Measurements from ENCODE around the gene CD70. TPM values are rescaled to one million over a fixed set of nuclear protein-coding genes. Genes with fewer than 3 reads are reported as not detected.
"Not testable (repeated sequence)": the region's sequence is repeated elsewhere in the genome, so short reads cannot be mapped to it uniquely, and the experiment has no call there.

Gene CD70
- total RNA-seq, 1 donor from 2014 or later: not detected

DNA sequence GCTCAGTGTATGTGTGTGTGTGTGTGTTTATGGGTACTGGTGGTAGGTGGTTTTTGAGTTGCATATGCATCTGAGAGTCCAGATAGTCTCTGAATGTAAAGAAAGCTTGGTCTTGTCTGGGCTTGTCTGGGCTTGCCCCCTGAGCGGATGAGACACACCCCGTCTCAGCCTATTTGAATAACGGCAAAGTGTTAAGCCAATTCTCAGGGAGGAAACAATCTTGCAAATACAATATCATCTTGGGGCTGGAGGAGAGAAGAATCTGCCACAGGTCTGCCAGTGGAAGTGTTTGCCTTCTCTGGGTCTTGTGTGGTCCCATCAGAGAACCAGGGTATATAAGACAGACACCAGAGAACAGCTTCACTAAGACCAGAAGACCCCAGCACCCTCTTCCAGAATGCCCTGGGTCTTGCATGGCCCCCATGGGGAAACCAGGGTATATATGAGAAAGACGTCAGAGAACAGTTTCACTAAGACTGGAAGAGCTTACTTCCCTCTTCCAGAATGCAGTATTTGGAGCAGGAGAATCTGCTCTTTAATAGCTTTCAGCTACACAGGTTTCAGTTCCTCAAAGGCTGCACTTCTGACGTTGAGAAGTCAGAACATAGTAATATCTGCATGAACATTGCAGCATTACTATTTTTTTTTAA, 13.3 kb downstream of the CD70 start:
- no peak for DNase-seq (ENCODE audit: low spot score)

GRCh38 chr19:6576869-6577475, 14.0 kb downstream of the CD70 start:
- intact Hi-C loops (cut with DNase I): no loop called here
- no peak for ATAC-seq
- DNase-seq (ENCODE audit: low spot score): no peak

More for the DNA sequence above, 13.3 kb downstream of the CD70 start:
- peak; percentile 69 for ATAC-seq
- intact Hi-C loops (cut with DNase I): no loop called here

DNA sequence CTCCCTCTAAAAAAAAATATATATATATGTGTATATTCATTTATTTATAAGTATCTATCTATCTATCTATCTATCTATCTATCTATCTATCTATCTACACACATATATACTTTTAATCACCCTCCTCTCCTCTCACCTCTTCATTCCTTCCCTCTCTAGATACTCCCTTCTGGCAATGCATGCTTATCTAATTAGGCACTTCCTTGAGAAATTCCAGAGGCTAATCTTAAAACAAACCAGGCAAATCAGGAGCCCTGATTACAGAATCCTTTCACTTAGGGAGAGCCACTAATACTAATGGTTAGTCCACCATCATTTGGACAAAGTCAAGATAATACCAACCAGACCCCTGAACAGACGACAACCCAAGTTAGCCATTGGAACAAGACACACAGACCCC, 17.6 kb downstream of the CD70 start:
- DNase-seq (ENCODE audit: low spot score): no peak
- ATAC-seq: no peak
- intact Hi-C loops (cut with DNase I): no loop called here

DNA sequence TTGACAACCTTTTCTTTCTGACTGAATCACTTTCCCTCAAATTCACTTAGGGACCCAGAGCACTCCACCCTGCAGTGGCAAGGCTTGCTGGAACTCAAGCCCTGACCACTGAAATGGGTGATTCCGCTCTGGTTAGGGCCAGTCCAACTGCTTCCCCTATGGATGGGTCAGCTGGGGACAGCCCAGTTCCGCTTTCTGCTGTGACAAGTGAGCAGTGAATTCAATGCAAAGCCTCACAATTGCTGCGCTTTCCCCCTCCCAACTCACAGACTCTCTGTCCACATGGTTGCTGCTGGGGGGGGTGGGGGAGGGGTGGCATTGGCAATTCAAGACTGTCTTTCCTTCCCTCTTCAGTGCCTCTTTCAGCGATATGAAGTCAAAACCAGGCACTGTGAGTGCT, 18.7 kb downstream of the CD70 start:
- intact Hi-C loops (cut with DNase I): no loop called here
- ATAC-seq (peak; percentile 81), DNase-seq (ENCODE audit: low spot score) (no peak)

DNA sequence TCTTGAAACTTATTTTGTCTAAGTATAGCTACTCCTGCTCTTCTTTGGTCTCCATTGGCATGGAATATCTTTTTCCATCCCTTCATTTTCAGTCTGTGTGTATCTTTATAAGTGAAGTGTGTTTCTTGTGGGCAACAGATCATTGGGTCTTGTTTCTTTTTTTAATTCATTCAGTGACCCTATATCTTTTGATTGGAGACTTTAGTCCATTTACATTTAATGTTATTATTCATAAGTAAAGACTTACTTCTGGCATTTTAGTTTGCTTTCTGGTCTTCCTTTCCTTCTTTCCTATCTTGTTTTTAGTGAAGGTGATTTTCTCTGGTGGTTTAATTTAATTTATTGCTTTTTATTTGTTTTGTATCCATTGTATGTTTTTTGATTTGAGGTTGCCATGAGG, 19.8 kb downstream of the CD70 start:
- intact Hi-C loops (cut with DNase I): no loop called here
- no peak for DNase-seq (ENCODE audit: low spot score)
- no peak for ATAC-seq

GRCh38 chr19:6570764-6571163, 20.2 kb downstream of the CD70 start:
- ATAC-seq: no peak
- intact Hi-C loops (cut with DNase I): no loop called here
- DNase-seq (ENCODE audit: low spot score): no peak

DNA sequence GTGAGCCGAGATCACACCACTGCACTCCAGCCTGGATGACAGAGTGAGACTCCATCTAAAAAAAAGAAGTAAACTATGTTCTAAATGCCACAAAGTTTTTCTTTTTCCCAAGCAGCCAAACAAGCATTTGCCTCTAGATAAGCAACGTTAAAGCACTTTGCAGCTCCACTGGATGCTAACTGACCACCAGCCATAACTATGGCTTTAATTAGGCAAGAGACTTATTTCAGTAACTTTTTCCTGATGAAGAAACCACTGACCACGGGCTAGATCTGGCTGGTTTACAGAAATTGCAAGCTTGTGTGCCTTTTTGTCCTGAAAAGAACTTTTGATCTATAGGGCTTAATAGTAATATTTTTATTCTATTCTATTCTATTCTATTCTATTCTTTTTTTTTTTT, 22.1 kb downstream of the CD70 start:
- intact Hi-C loops (cut with DNase I): no loop called here
- ATAC-seq (no peak), DNase-seq (ENCODE audit: low spot score) (no peak)

DNA sequence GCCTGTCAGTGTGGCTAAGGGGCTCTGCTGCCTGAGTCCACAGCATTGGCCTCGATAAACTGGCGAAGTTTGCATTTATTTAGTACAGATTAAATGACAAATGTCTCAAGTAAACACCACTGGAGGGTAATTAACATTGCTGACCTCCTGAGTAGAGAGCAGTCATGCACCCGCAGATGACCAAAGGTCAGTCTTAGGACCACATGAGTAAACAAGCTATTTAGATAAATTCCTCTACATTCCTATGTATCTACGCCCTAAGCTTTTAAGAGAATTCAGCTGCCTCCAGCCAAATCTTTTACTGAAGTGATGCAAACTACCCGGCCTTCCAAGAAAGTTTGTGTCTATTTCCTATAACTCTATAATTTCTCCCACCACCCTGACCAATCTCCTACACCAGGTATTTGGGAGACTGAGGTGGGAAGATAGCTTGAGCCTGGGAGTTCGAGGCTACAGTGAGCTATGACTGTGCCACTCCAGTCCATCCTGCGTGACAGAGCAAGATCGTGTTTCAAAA, 22.9 kb downstream of the CD70 start:
- no peak for ATAC-seq
- intact Hi-C loops (cut with DNase I): no loop called here

DNA sequence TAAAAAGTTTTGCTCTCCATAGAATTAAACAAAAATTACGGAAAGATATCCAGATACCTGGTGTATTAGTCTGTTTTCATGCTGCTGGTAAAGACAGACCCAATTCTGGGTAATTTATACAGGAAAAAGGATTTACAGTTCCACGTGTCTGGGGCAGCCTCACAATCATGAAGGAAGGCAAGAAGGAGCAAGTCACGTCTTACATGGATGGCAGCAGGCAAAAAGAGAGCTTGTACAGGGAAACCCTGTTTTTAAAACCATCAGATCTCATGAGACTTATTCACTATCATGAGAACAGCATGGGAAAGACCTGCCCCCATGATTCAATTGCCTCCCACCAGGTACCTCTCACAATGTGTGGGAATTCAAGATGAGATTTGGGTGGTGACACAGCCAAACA, 24.2 kb downstream of the CD70 start:
- DNase-seq (ENCODE audit: low spot score); intact Hi-C loops (cut with DNase I); ATAC-seq: not testable (repeated sequence)

More for the DNA sequence above, 22.9 kb downstream of the CD70 start:
- no peak for DNase-seq (ENCODE audit: low spot score)

DNA sequence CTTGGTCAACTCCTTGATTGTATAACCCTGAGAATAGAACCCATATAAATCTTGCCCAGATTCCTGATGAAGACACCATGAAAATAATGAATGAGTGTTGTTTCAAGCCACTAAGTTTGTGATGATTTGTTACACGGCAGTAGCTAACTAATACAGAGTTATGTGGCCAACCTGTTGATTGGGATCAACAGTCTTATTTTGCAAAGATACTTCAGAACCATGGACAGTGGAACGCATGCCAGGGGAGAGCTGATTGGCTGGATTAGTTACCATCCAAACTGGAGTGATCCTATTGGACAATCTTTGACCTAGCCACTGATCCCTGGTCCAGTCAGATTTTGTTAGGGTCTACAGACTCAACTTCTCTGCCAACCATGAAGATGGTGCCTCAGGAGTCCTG, 26.6 kb downstream of the CD70 start:
- intact Hi-C loops (cut with DNase I): no loop called here
- no peak for DNase-seq (ENCODE audit: low spot score)
- ATAC-seq: no peak

GRCh38 chr19:6562437-6562836, 28.5 kb downstream of the CD70 start:
- DNase-seq (ENCODE audit: low spot score); intact Hi-C loops (cut with DNase I); ATAC-seq: not testable (repeated sequence)

GRCh38 chr19:6556480-6557195, 34.3 kb downstream of the CD70 start:
- DNase-seq (ENCODE audit: low spot score) (no peak), ATAC-seq (no peak)
- intact Hi-C loops (cut with DNase I): no loop called here

DNA sequence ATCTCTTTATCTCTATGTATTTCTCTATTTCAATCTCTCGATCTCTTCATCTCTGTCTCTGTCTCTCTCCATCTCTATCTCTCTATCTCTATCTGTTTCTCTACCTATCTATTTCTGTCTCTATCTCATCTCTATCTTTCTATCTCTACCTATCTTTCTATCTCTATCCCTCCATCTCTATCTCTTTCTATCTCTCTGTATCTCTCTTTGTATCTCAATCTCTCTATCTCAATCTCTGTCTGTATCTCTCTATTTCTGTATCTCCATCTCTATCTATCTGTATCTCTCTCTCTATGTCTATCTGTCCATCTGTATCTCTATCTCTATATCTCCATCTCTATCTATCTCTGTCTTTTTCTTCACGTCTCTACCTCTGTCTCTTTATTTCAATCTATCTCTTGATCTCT, 34.9 kb downstream of the CD70 start:
- no peak for DNase-seq (ENCODE audit: low spot score)
- intact Hi-C loops (cut with DNase I): no loop called here
- ATAC-seq: no peak

DNA sequence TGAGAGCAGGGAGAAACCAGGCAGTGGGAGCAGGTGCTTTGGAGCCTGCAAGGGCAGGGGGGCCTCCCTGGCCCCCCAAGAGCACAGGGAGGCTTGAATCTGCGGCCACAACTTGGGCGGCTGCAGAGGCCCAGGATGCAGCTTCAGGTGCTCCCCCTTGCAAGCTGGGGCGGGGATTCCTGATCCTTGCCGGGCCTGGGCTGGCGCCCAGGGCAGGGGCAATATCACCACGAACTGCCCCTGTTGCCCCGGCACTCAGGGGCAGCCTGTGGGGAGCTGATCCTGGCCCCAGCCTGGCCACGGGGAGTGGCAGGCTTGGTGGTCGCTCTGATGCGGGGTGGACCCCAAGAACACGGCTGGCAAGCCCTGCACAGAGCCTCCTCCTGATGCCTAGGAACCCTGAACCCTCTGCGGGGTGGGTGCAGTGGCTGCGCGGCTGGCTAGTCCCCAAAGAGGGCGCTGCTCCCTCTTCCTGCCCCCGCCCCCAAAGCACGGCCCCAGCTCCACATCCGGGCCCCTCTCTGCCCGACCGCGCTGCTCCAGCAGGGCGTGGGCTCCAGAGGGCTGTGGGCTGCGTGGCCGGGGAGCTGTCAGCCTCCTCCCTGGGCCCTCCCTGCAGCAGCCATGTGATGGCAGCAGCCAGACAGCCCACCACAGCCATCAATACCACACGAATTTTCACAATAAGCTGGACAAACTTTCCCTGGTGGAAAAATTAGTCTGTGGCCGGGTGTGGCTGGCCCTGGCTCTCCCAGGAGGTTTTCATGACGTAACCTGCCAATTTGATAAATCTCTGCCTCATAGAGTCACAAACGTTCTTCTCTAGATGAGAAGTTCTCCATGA, 39.1 kb downstream of the CD70 start:
- intact Hi-C loops (cut with DNase I): no loop called here
- ATAC-seq (peak; percentile 38), DNase-seq (ENCODE audit: low spot score) (no peak)

- intact Hi-C loops (cut with DNase I): no loop called here
- no peak for DNase-seq (ENCODE audit: low spot score)
- ATAC-seq: no peak
Measured at GRCh38 chr19:6551091-6551490, 39.9 kb downstream of the CD70 start.

DNA sequence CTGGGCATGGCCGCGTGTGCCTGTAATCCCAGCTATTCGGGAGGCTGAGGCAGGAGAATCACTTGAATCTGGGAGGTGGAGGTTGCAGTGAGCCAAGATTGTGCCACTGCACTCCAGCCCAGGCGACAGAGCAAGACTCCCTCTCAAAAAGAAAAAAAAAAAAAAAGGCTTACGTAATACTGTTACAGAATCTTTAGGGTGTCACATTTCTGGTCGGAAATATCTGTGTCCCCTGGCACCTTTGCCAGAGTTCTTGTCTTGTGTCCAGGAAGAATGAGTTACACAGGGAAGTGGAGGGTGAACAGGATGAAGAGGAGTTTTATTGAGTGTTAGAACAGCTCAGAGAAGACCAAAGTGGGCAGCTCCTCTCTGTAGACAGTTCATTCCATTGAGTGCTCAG, 40.3 kb downstream of the CD70 start:
- intact Hi-C loops (cut with DNase I); DNase-seq (ENCODE audit: low spot score); ATAC-seq: not testable (repeated sequence)

DNA sequence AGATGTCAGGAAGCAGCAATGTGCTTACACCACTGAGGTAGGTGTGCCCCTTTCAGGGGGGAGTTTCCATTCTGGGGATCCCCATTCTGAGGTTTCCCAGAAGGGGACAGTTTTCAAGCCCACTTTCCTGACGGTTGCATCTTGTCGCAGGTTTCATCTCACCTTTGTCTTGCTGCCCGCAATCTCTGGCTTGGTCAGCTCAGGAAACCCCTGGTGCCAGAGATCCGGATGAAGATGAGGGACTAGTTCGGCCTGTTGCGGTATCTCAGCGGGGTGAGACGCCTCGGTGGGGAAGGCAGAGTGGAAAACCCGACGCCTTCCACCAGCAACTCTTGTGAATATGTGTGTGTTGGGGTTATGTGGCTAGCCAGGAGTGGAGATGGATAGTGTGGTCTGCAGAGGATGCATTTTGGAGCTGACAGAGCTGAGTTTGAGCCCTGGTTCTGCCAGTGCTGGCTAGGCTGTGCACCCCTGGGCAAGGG, 47.0 kb downstream of the CD70 start:
- DNase-seq (ENCODE audit: low spot score) (no peak), ATAC-seq (no peak)
- intact Hi-C loops (cut with DNase I): no loop called here

GRCh38 chr19:6540918-6541689, 49.8 kb downstream of the CD70 start:
- DNase-seq (ENCODE audit: low spot score): no peak
- ATAC-seq: no peak
- intact Hi-C loops (cut with DNase I): no loop called here
